Large intestine (tissue), 3 donors: Measurements from ENCODE around the gene TNXB. TPM values are rescaled to one million over a fixed set of nuclear protein-coding genes. Genes with fewer than 3 reads are reported as not detected.
A peak's percentile ranks its signal among the peaks of the same experiment; 100 is the strongest.
"Not testable (repeated sequence)": the region's sequence is repeated elsewhere in the genome, so short reads cannot be mapped to it uniquely, and the experiment has no call there.

Experiments used
- DNase-seq, 2 donors: peaks; one replicate each; pipeline versions ENCODE4 v3.0.0 to v3.0.0-alpha.2; 2013
- H3K27ac ChIP-seq: one replicate; pipeline ENCODE4 v1.5.1; 2013; ENCODE audit warnings: low read length
- H3K27me3 ChIP-seq: 2 replicates; pipeline ENCODE4 v1.6.1; 2013; ENCODE audit warnings: low read length; ENCODE audit not compliant: control insufficient read depth, insufficient read depth
- H3K36me3 ChIP-seq: 2 replicates; pipeline ENCODE4 v1.6.1; 2013; ENCODE audit warnings: low read length; ENCODE audit not compliant: control insufficient read depth, insufficient read depth
- H3K4me1 ChIP-seq: one replicate; pipeline ENCODE4 v1.6.1; 2013; ENCODE audit warnings: low read length; ENCODE audit not compliant: control insufficient read depth, insufficient read depth
- H3K4me3 ChIP-seq: one replicate; pipeline ENCODE4 v1.5.1; 2013; ENCODE audit warnings: low read length
- H3K9me3 ChIP-seq: one replicate; pipeline ENCODE4 v1.6.1; 2013; ENCODE audit warnings: mild to moderate bottlenecking, low read depth, low read length, moderate library complexity; ENCODE audit not compliant: control insufficient read depth
- WGBS: methylation state at CpG from one replicate; pipeline ENCODE4 v1.1.5; 2013; ENCODE audit warnings: low lambda C conversion rate; ENCODE audit not compliant: insufficient coverage; 5-methylcytosine and 5-hydroxymethylcytosine counted together
- polyA plus RNA-seq: library from polyadenylated mRNA; unstranded; fragments of 120-200 nt; gene quantifications from one replicate; pipeline ENCODE4 v1.2.1, GENCODE V29; 2013

The TNXB gene
- polyA plus RNA-seq, 1 donor, result 17.5 TPM

- peaks cover 30% of the 10 kb centered on the region for H3K4me1 ChIP-seq
- H3K27me3 ChIP-seq, result peaks cover 11% of the 10 kb centered on the region
- H3K27ac ChIP-seq, result no peak overlapping the region
- no peaks in the 10 kb centered on the region for H3K36me3 ChIP-seq
- DNase-seq, result no peak
- peaks cover 7% of the 10 kb centered on the region for H3K9me3 ChIP-seq
- 80% methylated on average over 2 of the region's 55 CpGs for WGBS
- H3K4me3 ChIP-seq, result no peak overlapping the region
Measured at GRCh38 chr6:32149932-32150870, 41.1 kb upstream of the TNXB start.

- Histone ChIP-seq H3K36me3 (no peaks in the 10 kb centered on the region), H3K27me3 (peaks cover 11% of the 10 kb centered on the region), H3K27ac (no peak overlapping the region), H3K4me3 (peak overlapping the region; percentile 41), H3K9me3 (peaks cover 7% of the 10 kb centered on the region), H3K4me1 (peaks cover 25% of the 10 kb centered on the region)
- DNase-seq, result no peak
- no CpG with 5 or more reads among the region's 47 CpGs for WGBS
Measured at GRCh38 chr6:32149092-32149755, 40.1 kb upstream of the TNXB start.

DNA sequence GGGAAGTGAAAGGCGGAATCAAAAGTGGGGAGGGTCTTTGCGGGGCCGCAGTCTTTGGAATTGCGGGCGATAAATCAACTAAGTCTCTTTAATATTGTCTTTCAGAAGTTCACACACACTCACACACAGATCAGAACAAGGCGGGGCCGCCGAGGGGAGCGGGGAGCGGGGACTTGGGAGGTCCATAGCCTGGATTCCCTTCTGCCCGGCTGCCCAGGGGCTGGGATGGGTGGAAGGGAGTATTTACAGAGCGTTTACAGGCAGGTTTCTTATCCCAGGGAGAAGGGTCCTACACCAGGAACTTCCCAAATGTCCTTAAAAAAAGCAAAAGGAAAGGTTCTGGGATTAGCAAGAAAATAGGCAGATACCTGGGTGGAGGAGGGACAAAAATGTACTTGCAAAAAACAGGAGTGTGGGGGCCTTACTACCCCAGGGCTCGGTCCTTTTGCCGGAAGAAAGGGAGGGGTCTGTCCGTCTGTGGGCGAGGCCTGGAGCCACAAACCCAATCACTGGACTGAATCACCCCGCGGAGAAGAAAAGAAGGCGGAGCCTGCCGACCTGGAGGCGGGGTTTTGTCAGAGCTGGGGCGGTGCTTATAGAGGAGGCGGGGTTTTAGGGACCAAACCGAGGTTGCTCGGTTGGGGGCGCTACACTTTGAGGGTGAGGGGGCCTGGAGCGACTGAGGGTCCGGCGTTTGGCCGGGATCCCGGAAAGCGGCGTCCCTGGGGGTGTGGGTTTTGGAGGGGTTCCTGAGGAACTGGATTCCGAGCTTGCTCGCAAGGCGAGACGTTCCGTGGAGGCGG lies 39.4 kb upstream of the TNXB start:
- Histone ChIP-seq H3K27me3 (peaks cover 11% of the 10 kb centered on the region), H3K9me3 (peaks cover 7% of the 10 kb centered on the region), H3K27ac (no peak overlapping the region), H3K4me3 (peak overlapping the region; percentile 41), H3K36me3 (no peaks in the 10 kb centered on the region), H3K4me1 (peaks cover 25% of the 10 kb centered on the region)
- no CpG with 5 or more reads among the region's 39 CpGs for WGBS
- DNase-seq, result peak; percentile 75 to 80

DNA sequence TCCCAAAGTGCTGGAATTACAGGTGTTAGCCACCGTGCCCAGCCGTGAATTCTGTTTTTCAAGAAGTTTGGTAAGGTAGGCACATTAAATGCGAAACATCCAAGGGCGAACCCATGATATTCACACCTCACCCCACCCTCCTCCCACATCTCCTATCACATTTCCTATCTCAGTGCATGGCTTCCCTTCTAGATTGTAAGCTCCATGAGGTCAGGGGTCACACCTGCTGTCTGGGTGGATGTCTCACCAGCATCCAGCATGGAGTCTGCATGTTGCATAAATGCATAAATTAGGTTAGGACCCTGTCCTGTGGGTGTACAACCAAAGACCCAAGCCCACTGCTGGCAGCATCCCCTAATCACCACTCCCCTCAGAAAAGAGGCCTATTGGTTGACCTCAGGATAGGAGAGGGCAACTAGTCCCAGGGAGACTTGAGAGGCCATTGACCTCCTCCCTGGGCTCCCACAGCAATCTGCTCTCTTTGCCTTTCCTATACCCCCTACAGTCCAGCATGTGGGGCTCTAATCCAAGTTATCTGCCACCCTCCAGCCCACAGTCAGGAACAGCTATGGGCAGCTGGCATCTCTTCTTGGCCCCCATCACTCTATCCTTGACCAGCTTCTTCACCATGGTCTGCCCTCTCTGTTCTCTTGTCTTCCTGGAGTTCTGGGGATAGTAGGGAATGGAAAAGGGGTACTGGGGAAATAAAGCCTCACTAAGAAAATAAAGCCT lies 38.4 kb upstream of the TNXB start:
- Histone ChIP-seq H3K4me1 (peaks cover 17% of the 10 kb centered on the region), H3K4me3 (no peak overlapping the region), H3K27me3 (peaks cover 11% of the 10 kb centered on the region), H3K27ac (no peak overlapping the region), H3K36me3 (no peaks in the 10 kb centered on the region), H3K9me3 (peaks cover 7% of the 10 kb centered on the region)
- no peak for DNase-seq
- no CpG with 5 or more reads among the region's 4 CpGs for WGBS

GRCh38 chr6:32146687-32147086 lies 37.5 kb upstream of the TNXB start:
- H3K27ac ChIP-seq, result no peak overlapping the region

DNA sequence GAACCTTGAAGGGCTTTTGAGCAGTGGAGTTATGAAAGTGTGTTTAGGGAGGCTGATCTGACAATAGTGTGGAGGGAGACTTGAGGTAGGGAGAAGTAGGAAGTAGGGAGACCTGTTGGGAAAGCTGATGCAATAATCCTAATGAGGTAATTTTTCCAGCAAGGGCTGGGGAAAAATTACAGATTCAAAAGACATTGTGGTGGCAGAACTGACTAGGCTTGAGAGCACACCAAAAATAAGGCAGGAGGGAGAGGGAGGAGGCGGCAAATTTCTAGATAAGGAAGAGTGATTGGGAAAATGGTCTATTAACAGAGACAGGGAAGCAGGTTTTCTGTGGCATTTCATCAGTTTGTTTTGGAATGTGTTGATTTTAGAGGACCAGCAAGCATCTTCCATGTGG lies 37.1 kb upstream of the TNXB start:
- Histone ChIP-seq H3K4me1 (peaks cover 20% of the 10 kb centered on the region), H3K36me3 (no peaks in the 10 kb centered on the region), H3K4me3 (no peak overlapping the region), H3K9me3 (peaks cover 7% of the 10 kb centered on the region), H3K27ac (no peak overlapping the region), H3K27me3 (peaks cover 11% of the 10 kb centered on the region)
- 83% methylated on average over 1 of the region's 1 CpG for WGBS
- peak in 1 of 2 donors; percentile 33 for DNase-seq

More at GRCh38 chr6:32146687-32147086, 37.5 kb upstream of the TNXB start:
- no peak overlapping the region for H3K4me3 ChIP-seq
- H3K4me1 ChIP-seq, result peaks cover 17% of the 10 kb centered on the region
- no peaks in the 10 kb centered on the region for H3K36me3 ChIP-seq
- peaks cover 11% of the 10 kb centered on the region for H3K27me3 ChIP-seq
- peaks cover 7% of the 10 kb centered on the region for H3K9me3 ChIP-seq
- 83% methylated on average over 1 of the region's 4 CpGs for WGBS
- no peak for DNase-seq

GRCh38 chr6:32144238-32144637 lies 35.1 kb upstream of the TNXB start:
- not testable (repeated sequence) for H3K27me3 ChIP-seq, H3K27ac ChIP-seq, H3K9me3 ChIP-seq, H3K36me3 ChIP-seq, H3K4me3 ChIP-seq
- DNase-seq, result peak in 1 of 2 donors; percentile 55
- H3K4me1 ChIP-seq, result peaks cover 26% of the 10 kb centered on the region
- WGBS, result no CpG with 5 or more reads among the region's 7 CpGs

DNA sequence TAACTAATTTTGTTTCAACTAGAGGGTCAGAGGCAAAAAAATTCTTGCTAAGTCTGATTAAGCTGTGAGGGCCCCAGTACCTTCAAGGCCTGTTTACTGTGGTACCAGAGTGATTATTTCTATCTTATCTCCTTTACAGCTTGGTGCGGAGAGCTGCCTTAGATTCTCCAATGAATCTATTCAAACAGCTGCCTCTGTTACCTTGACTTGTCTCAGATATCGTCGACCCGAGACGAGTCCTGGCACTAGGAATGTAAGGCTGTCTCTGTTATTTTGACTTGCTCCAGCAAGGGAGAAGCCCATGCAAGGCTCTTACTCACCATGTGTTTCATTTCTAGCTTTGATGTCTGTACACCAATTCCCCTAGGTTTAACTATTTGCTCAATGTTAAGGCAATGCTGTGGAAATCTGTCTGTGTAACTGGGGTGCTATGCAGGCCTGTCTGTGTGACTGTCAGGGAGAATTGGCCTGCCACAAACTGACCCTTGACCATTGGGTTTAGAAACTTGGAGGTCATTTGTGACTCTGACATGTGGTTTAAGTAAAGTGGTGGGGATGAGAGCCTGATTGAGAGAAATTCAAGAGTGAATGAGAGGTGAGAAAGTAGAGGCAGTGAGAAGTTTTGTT lies 31.4 kb upstream of the TNXB start:
- H3K27me3 ChIP-seq, result no peaks in the 10 kb centered on the region
- peak in 1 of 2 donors; percentile 19 for DNase-seq
- no peak overlapping the region for H3K4me3 ChIP-seq
- no peaks in the 10 kb centered on the region for H3K9me3 ChIP-seq
- H3K36me3 ChIP-seq, result no peaks in the 10 kb centered on the region
- peaks cover 17% of the 10 kb centered on the region for H3K4me1 ChIP-seq
- no CpG with 5 or more reads among the region's 5 CpGs for WGBS
- H3K27ac ChIP-seq, result peak overlapping the region; percentile 0

DNA sequence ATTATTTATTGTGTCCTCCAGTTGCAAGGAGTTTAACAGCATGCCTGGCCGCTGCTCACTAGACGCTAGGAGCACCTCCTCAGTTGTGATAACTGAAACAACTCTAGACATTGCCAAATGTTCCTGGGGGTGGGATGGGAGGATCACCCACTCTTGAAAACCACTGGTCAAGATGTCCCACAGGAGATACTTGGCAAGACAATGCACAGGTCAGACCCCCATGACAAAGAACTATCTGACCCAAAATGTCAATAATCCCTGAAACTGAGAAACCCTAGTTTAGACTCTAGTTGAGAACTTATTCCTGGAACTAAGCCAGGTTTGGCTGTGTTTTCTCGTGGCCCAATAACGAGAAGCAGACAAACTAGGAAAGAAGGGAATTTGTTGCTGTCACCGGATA lies 30.5 kb upstream of the TNXB start:
- H3K4me3 ChIP-seq, result no peak overlapping the region
- DNase-seq, result no peak
- H3K27me3 ChIP-seq, result no peaks in the 10 kb centered on the region
- H3K27ac ChIP-seq, result no peak overlapping the region
- peaks cover 17% of the 10 kb centered on the region for H3K4me1 ChIP-seq
- no peaks in the 10 kb centered on the region for H3K9me3 ChIP-seq
- WGBS, result 79% methylated on average over 2 of the region's 5 CpGs
- H3K36me3 ChIP-seq, result no peaks in the 10 kb centered on the region
